Esophagus squamous epithelium (tissue), 4 donors: ENCODE results near the gene ANKS1B.

Experiments
- CTCF ChIP-seq, 6 experiments: fragments of 450-650 bp in 4 of 6; fragments of 200-600 bp in 2 of 6; sonication (generic) in 2 of 6; IDR thresholded peaks; one replicate each; pipeline ENCODE4 v1.5.1; 2016 to 2019; ENCODE audit warnings: antibody characterized with exemption in 6 of 6, mild to moderate bottlenecking in 4 of 6, moderate library complexity in 4 of 6
- POLR2A ChIP-seq, 4 donors: fragments of 450-650 bp; IDR thresholded peaks; one replicate each; pipeline ENCODE4 v1.6.1; 2017; ENCODE audit warnings: antibody characterized with exemption in 4 of 4, mild to moderate bottlenecking in 4 of 4, moderate library complexity in 3 of 4

- TF ChIP-seq CTCF (IDR thresholded peaks at IDR 0.05), result no peak
- TF ChIP-seq POLR2A (IDR thresholded peaks at IDR 0.05), result no peak
Measured at GRCh38 chr12:99833397-99833796, 151.3 kb downstream of the ANKS1B start.
